ENCODE data around the gene GLIPR2.
"Not testable (repeated sequence)": the region's sequence is repeated elsewhere in the genome, so short reads cannot be mapped to it uniquely, and the experiment has no call there.

The GLIPR2 gene

DNA sequence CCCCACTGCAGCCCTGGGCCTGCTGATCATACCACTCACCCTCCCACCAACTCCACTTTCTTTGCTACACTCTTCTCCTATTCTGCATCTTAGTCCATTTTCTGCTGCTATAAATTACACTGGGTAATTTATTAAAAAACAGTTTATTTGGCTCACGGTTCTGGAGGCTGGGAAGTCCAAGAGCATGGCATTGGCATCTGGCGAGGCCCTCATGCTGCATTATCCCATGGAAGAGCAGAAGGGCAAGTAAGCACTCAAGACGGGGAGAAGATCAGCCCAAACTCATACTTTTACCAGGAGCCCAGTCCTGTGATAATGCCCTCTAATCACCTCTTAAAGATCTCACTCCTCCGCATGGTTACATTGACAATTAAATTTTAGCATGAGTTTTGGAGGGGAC lies 9.4 kb downstream of the GLIPR2 start:
- DNase-seq: no peak

DNA sequence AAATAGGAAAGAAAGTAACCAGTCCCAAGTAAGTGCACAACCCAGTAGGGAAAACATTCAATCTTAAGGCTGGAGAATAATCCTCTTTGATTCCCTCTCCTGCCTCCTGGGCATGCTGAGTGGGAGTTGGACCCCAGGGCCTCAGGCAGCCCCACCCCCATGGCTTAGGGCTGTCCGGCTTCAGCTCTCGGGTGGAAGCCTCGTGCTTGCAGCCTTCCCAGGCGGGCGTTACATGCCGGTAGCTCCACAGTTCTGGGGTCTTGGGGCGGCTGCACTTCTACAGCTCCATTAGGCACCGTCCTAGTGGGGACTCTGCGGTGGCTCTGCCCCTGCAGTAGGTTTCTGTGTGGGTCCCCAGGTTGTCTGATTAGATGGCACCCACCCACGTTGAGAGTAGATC lies 10.1 kb downstream of the GLIPR2 start:
- DNase-seq: no peak

DNA sequence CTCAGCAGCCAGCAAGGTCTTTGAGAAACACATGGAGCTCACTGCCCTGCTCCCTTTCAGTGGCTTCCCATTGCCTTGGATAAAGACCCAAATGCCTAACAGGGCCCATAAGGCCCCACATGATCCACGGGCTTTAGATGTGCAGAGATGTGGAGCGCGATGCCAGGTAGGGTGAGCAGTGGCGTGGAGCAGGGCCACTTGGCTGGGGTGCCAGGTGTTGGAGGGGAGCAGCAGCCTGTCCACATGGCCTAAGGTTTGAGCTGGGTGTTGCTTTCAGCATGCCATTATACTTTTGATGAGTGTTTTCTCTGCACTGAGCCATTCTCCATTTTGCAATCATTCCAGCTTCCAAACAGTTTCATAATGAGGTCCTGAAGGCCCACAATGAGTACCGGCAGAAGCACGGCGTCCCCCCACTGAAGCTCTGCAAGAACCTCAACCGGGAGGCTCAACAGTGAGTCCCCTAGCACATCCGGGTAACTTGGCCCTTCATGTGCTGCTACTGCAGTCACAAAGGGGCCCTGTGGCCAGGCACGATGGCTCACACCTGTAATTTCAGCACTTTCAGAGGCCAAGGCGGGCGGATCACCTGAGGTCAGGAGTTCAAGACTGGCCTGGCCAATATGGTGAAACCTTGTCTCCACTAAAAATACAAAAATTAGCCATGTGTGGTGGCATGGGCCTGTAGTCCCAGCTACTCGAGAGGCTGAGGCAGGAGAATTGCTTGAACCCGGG lies 11.1 kb downstream of the GLIPR2 start:
- no peak for DNase-seq

DNA sequence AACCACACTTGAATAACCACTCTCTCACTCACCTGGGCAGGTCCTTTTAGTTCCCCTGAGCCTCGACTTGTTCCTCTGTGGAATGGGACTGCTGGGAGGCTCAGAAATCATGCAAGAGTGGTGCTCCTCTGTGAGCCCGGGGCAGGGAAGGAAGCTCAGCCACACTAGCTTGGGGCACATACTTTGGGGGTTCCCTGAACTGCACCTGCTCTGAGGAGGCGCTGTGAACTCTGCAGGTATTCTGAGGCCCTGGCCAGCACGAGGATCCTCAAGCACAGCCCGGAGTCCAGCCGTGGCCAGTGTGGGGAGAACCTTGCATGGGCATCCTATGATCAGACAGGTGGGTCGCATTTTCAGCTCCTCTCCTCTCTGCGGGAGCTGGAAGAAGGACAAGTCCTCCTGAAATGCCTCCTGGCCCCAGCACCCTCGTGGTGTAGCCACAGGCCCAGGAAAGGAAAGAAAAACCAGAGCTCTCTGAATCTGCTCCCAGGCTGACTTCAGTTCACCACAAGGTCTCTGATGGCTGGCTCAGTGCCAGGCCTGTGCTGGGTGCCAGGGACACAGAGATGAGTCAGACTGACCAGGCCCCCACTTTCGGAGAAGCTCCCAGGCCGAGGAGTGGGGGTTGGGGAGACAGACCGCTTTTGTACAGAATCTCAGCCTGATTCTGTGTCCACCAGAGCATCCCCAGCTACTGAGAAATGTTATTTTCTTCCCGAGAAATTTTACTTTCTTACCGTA lies 11.9 kb downstream of the GLIPR2 start:
- no peak for DNase-seq

GRCh38 chr9:36149197-36149596 lies 12.7 kb downstream of the GLIPR2 start:
- DNase-seq: no peak

DNA sequence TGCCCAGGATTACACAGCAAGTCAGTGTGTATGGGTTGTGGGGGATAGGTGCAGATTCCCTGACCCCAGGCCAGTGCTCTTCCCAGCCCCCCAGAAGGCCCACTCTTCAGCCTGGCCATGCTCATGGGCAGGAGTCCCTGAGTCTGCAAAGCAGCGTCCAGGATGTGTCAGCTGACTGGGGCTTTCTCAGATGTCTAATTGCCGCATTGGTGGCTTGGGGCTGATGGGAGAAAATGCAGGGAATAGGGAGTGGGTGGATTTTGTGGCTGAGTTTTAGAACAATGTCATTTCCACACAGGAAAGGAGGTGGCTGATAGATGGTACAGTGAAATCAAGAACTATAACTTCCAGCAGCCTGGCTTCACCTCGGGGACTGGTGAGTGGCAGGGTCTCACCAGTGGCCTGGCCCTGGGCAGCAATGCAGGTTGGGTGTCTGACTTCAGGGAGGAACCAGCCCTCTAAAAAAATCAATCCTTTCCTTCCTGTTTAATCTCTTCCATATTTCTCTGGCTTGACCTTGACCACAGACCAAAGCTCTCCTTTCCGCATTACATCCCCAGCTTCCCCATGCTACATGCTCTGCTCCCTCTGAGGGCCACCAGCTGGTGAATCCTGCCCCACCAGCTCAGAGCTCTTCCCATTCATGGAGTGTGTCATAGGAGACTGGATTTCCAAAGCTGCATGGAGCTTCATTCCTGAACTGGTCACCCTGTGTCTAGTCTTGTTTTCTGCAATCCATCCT lies 14.2 kb downstream of the GLIPR2 start:
- no peak for DNase-seq

DNA sequence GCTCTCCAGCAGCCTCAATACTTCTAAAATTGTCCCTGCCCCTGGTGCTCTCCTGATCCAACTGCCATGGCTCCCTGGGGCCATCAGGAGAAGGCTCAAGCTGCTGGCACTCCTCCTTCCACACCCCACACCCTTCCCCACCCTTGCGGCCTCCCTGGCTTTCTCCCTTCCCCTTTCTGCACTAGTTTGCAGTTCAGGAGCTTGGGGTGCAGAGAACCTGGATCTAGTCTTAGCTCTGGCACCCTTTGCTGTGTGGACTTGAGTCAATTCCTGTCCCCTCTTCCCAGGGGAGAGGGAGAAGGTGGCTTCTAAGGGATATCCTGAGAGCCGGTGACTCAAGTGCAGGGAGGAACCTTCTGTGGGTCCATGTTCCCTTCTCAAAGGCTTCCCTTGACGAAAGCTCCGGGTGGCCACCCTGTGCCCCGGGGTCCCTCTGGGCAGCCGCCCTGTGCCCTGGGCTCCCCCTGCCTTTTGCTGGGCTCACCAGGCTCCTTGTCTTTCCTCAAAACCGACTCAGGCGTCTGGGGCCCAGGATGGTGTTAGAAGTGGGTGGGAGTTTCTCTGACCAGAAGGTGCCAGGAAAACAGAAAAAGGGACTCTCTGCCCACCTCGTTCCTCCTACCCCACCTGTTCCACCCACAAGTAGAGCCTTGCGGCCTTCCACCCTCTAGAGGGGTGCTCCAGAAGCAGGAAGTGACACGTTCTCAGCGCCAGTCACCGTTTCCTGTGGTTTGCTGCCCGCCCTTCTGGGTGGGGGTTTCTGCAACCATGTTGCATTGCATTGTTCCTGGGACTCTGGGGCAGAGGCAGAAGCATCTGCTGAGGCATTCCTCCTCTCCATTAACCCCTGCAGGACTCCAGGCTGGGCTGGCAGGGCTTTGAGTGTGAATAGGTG lies 15.0 kb downstream of the GLIPR2 start:
- DNase-seq: no peak

GRCh38 chr9:36152741-36153438 lies 16.4 kb downstream of the GLIPR2 start:
- no peak for DNase-seq

GRCh38 chr9:36153746-36154145 lies 17.2 kb downstream of the GLIPR2 start:
- no peak for DNase-seq

DNA sequence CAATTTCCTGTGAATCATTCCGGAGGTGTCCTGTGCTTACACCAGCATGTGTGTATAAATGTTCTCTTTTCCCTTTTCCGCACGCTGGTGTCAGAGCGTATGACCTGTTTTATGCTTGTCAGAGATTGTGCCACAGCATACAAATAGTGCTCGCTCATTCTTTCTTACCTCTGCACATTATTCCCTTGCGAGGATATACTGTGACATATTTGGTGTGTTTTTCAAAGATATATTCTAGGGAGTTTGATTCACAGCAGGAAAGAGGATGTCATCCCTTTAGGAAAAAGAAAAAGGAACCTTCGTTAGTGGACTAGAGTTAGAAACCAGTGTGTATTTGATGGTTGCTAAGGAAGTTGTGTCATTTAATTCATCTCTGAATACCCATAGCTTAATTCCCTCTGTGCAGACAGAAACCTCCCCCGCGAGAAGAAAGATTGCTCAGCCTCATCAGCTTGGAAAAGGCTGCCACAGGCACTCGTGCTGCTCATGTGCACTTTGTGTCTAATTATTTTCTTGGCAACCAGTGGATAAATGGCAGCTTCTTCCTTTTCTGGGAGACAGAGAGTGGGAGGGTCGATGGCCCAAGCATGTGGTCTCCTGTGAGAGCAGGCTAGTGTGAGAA lies 17.9 kb downstream of the GLIPR2 start:
- DNase-seq: no peak

- no peak for DNase-seq
These were observed 19.6 kb downstream of the GLIPR2 start for GRCh38 chr9:36156116-36156515.

GRCh38 chr9:36158122-36158521 lies 21.6 kb downstream of the GLIPR2 start:
- DNase-seq: no peak

- no peak for DNase-seq
These were observed 22.4 kb downstream of the GLIPR2 start for GRCh38 chr9:36158917-36159316.

GRCh38 chr9:36159509-36159908 lies 23.0 kb downstream of the GLIPR2 start:
- not testable (repeated sequence) for DNase-seq

DNA sequence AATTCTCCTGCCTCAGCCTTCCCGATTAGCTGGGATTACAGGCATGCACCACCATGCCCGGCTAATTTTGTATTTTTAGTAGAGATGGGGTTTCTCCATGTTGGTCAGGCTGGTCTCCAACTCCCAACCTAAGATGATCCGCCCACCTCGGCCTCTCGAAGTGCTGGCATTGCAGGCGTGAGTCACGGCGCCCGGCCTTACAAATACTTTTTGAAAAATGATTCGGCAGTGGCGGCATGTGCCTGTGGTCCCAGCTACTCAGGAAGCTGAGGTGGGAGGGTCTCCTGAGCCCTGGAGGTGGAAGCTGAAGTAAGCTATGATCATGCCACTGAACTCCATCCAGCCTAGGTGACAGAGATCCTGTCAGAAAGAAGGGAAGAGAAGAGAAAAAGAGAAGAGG lies 23.6 kb downstream of the GLIPR2 start:
- DNase-seq: not testable (repeated sequence)

- no peak for DNase-seq
These were observed 24.7 kb downstream of the GLIPR2 start for GRCh38 chr9:36161187-36161586.

DNA sequence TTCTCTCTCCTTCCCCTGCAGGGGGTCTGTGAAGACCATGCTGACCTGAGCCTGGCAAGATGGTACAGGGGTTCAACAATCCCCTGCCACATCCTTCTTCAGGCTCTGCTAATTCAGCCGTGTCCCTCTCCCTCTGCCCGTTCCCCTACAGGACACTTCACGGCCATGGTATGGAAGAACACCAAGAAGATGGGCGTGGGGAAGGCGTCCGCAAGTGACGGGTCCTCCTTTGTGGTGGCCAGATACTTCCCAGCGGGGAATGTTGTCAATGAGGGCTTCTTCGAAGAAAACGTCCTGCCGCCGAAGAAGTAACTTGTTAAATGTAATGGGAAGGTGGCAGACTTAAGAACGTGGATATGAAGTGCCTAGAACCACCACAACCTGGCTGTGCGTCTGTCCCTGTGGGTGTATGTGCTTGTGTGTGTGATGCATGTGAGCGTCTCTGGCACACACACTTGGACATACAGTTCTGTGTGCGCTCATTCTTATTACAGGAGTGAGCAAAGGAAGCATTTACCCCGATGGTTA lies 25.7 kb downstream of the GLIPR2 start:
- DNase-seq: no peak

DNA sequence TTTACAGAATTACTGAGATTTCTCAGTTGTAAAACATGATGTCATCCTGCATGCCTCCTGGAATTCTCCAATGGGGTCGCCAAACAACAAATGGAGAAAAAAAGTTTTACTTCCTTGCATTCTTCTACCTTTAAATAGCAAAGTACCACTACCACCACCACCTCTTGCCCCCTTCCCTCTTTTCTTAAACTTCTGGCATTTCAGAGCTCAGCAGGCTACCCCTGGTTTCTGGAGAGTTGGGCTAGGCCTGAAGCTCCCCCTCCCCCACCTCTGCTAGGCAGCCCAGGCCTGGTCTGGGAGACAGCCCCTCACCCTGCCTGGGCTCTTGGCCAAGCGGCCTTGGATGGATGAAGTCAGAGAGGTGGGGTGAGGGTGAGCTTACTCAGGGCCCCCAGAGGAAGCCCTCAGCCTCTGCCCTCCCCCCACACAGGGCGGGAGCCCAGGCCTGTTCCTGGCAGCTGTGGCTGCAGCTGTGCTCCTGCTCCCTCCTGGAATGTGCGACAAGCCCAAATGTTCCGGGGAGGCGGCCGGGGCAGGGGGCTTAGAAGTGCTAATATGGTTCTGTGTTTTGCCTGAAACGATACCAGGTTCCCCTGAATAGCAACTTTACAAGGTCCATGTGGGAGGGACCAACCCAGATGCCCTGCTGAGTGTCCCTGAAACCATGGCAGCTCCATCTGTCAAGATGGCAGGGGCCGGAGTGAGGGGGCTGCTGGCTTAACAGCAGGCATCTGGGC lies 26.7 kb downstream of the GLIPR2 start:
- DNase-seq: no peak

GRCh38 chr9:36163786-36164170 lies 27.2 kb downstream of the GLIPR2 start:
- DNase-seq: no peak

DNA sequence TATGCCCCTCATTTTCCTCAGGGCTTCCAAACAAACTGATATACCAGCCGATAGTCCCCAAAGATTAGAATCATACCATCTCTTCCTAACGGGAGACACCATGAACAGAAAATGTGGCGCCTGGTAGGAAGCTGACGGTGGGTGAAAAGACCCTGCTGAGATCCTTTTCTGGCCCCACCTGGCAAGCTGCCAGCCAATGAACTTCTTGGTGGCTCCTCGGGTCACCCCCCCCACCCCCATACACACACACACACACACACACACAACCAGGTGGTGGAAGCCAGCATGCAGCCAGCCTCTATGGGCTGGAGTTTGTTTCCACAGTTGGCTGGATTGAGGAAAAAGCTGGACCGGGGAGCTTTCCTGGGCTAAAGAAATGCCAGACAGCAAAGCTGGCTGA lies 27.8 kb downstream of the GLIPR2 start:
- DNase-seq: no peak

DNA sequence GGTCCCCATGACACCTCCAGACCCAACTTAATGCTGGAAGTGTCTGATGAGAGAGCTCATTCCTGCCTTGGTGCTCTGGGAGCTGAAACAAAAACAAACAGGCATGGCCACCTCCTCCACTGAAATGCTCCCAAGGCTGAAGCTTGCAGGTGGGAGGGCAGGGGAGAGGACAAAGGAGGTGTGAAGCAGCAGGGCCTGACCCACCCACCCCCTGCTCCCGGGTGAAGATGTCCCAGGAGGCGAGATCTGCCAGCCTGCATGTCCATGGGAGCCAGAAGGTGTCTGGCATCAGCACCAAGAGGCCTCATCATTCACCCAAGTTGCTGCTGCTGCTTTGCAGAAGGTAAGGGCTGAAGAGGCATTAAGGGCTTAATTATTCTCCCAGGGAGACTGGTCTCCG lies 28.5 kb downstream of the GLIPR2 start:
- no peak for DNase-seq

Data from NCI-H748 treated with DMSO at 0.1 percent for 48 hours (cell line).